Breast epithelium (tissue), 4 donors: ENCODE measurements around the gene COMMD8. TPM values are rescaled to one million over a fixed set of nuclear protein-coding genes. Genes with fewer than 3 reads are reported as not detected.

Source experiments
- DNase-seq, 2 donors: peaks; one replicate each; pipeline ENCODE4 v3.0.0-alpha.2; 2019; ENCODE audit warnings: low spot score in 2 of 2
- H3K27ac ChIP-seq, 2 donors: fragments of 200-600 bp; sonication (generic) in 1 of 2; one replicate each; pipeline ENCODE4 v1.5.1; 2016 to 2019; ENCODE audit warnings: mild to moderate bottlenecking in 1 of 2
- H3K27me3 ChIP-seq, 2 donors: fragments of 200-600 bp; sonication (generic) in 1 of 2; one replicate each; pipeline versions ENCODE4 v1.5.1 to v1.6.0; 2017 to 2019; ENCODE audit warnings: control low read depth in 1 of 2, mild to moderate bottlenecking in 1 of 2
- H3K36me3 ChIP-seq: fragments of 200-600 bp; one replicate; pipeline ENCODE4 v1.5.1; 2019
- H3K4me1 ChIP-seq, 2 donors: fragments of 200-600 bp; sonication (generic); one replicate each; pipeline ENCODE4 v1.5.1; 2016 to 2019; ENCODE audit warnings: control low read depth in 1 of 2
- H3K4me3 ChIP-seq, 3 donors: fragments of 200-600 bp; sonication (generic); 1 replicate in 2 of 3; 2 replicates in 1 of 3; pipeline ENCODE4 v1.5.1; 2016 to 2019; ENCODE audit warnings: mild to moderate bottlenecking in 3 of 3, moderate library complexity in 2 of 3
- H3K9me3 ChIP-seq, 2 donors: fragments of 200-600 bp; sonication (generic) in 1 of 2; one replicate each; pipeline ENCODE4 v1.5.1; 2016 to 2019; ENCODE audit warnings: control low read depth in 1 of 2
- CTCF ChIP-seq, 3 donors: fragments of 450-650 bp; IDR thresholded peaks; one replicate each; pipeline ENCODE4 v1.5.1; 2016 to 2017; ENCODE audit warnings: antibody characterized with exemption in 3 of 3, mild to moderate bottlenecking in 3 of 3, moderate library complexity in 3 of 3
- POLR2A ChIP-seq: fragments of 450-650 bp; IDR thresholded peaks from one replicate; pipeline ENCODE4 v1.6.1; 2016; ENCODE audit warnings: antibody characterized with exemption, mild to moderate bottlenecking, moderate library complexity
- POLR2AphosphoS5 ChIP-seq, 3 donors: sonication (generic); formaldehyde crosslinking; IDR thresholded peaks; one replicate each; pipeline ENCODE4 v1.6.1; 2017; ENCODE audit warnings: antibody characterized with exemption in 3 of 3
- intact Hi-C: fragments of 100-400 bp; cut with DNase I; formaldehyde crosslinking; loops from one replicate; pipeline ENCODE4 v1.15.1; 2023; ENCODE audit warnings: low total_unique reads
- total RNA-seq, 3 donors: library from RNA; depleted of rRNA; stranded (reverse); fragments of >200 nt; gene quantifications; one replicate each; pipeline ENCODE4 v1.1.0, GENCODE V29; 2016

Gene COMMD8
- total RNA-seq, 3 donors from 2014 or later: 11.8 to 12.8 (median 12.3) TPM

GRCh38 chr4:47442980-47443379 lies 20.5 kb downstream of the COMMD8 start:
- intact Hi-C loops: loop anchor here (5.0 to 10.0 kb wide), 2 partner anchors 362 to 451 kb away; partner anchors contain the start of gene GABRA4
- no peak for DNase-seq

DNA sequence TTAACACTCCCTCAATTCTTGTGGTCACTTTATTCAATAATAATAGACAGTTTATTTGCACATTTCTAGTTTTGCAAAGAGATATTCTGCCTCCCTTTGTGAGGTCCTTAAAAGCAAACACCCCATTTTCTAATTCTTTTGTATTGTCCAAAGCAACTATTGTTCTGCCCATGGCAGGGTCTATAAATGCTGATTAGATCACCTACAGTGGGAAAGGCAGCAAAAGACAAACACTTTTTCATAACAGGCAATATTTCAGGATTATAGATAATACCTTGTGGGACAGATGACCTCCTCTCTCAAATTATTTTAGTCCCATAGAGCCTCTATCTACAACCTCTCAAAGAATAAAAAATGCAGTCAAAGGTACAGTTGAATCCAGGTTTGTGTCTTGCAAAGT lies 28.6 kb downstream of the COMMD8 start:
- H3K9me3 ChIP-seq: no peaks in the 10 kb centered on the region
- H3K27me3 ChIP-seq: no peaks in the 10 kb centered on the region
- no peak overlapping the region for H3K27ac ChIP-seq
- no peaks in the 10 kb centered on the region for H3K4me1 ChIP-seq
- H3K4me3 ChIP-seq: no peak overlapping the region
- TF ChIP-seq POLR2AphosphoS5 (IDR thresholded peaks at IDR 0.05) (no peak), POLR2A (no peak)
- intact Hi-C loops: no loop called here
- no peak for DNase-seq
- no peaks in the 10 kb centered on the region for H3K36me3 ChIP-seq

More at GRCh38 chr4:47442980-47443379, 20.5 kb downstream of the COMMD8 start:
- TF ChIP-seq CTCF (IDR thresholded peaks at IDR 0.05) (no peak), POLR2AphosphoS5 (IDR thresholded peaks at IDR 0.05) (no peak), POLR2A (no peak)
- Histone ChIP-seq H3K36me3 (no peaks in the 10 kb centered on the region), H3K27me3 (no peaks in the 10 kb centered on the region), H3K27ac (no peak overlapping the region), H3K4me1 (no peaks in the 10 kb centered on the region), H3K4me3 (no peak overlapping the region), H3K9me3 (no peaks in the 10 kb centered on the region)

DNA sequence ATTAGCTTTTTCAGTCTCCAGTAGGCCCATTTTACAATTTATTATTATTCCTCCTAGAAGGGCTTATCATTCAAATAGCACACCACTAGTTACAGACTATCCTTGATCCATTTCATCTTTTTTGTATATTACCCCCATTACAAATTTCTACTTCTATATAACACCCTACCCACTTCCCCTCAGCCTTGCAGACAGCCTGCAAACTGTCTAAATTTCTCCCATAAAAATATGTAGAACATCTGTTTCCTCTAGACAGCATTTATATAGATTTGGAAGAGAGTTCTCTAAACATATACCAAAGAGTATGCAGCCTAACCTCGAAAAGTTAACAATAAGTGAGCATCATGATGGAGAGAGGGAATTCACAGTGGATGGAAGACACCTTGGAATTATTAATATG lies 30.8 kb downstream of the COMMD8 start:
- no peak overlapping the region for H3K27ac ChIP-seq
- no peaks in the 10 kb centered on the region for H3K9me3 ChIP-seq
- no peak for DNase-seq
- H3K36me3 ChIP-seq: no peaks in the 10 kb centered on the region
- H3K27me3 ChIP-seq: no peaks in the 10 kb centered on the region
- no peaks in the 10 kb centered on the region for H3K4me1 ChIP-seq
- intact Hi-C loops: no loop called here
- no peak overlapping the region for H3K4me3 ChIP-seq
- TF ChIP-seq POLR2A (no peak), POLR2AphosphoS5 (IDR thresholded peaks at IDR 0.05) (no peak), CTCF (IDR thresholded peaks at IDR 0.05) (no peak)

- intact Hi-C loops: no loop called here
- DNase-seq: no peak
- no peaks in the 10 kb centered on the region for H3K4me1 ChIP-seq
- H3K36me3 ChIP-seq: no peaks in the 10 kb centered on the region
- H3K27me3 ChIP-seq: no peaks in the 10 kb centered on the region
- no peaks in the 10 kb centered on the region for H3K9me3 ChIP-seq
- no peak overlapping the region for H3K4me3 ChIP-seq
- TF ChIP-seq POLR2A (no peak), CTCF (IDR thresholded peaks at IDR 0.05) (no peak), POLR2AphosphoS5 (IDR thresholded peaks at IDR 0.05) (no peak)
- H3K27ac ChIP-seq: no peak overlapping the region
Measured at GRCh38 chr4:47427935-47428334, 35.6 kb downstream of the COMMD8 start.

- H3K4me1 ChIP-seq: no peaks in the 10 kb centered on the region
- no peaks in the 10 kb centered on the region for H3K9me3 ChIP-seq
- DNase-seq: no peak
- no peak overlapping the region for H3K27ac ChIP-seq
- no peaks in the 10 kb centered on the region for H3K36me3 ChIP-seq
- no peak for TF ChIP-seq POLR2A
- TF ChIP-seq POLR2AphosphoS5 (IDR thresholded peaks at IDR 0.05): no peak
- no peak for TF ChIP-seq CTCF (IDR thresholded peaks at IDR 0.05)
- H3K27me3 ChIP-seq: no peaks in the 10 kb centered on the region
- intact Hi-C loops: no loop called here
- no peak overlapping the region for H3K4me3 ChIP-seq
Measured at GRCh38 chr4:47425628-47426027, 37.9 kb downstream of the COMMD8 start.

- H3K4me1 ChIP-seq: no peaks in the 10 kb centered on the region
- no peak overlapping the region for H3K4me3 ChIP-seq
- intact Hi-C loops: no loop called here
- H3K27me3 ChIP-seq: no peaks in the 10 kb centered on the region
- DNase-seq: no peak
- no peaks in the 10 kb centered on the region for H3K9me3 ChIP-seq
- no peak overlapping the region for H3K27ac ChIP-seq
- TF ChIP-seq POLR2A (no peak), CTCF (IDR thresholded peaks at IDR 0.05) (no peak), POLR2AphosphoS5 (IDR thresholded peaks at IDR 0.05) (no peak)
- H3K36me3 ChIP-seq: no peaks in the 10 kb centered on the region
Measured at GRCh38 chr4:47419296-47419695, 44.2 kb downstream of the COMMD8 start.
